ENCODE results near the gene STX4. TPM values are rescaled to one million over a fixed set of nuclear protein-coding genes. Genes with fewer than 3 reads are reported as not detected.

The STX4 gene
- polyA plus RNA-seq (2011; rRNA removed): 43.7 and 45.9 TPM in 2 replicates
- 30.2 and 43.5 TPM in 2 replicates for polyA minus RNA-seq (2011; rRNA and poly(A)+ RNA removed)

- H3K27me3 ChIP-seq (ENCODE audit: control insufficient read depth, insufficient read depth, low read length): no peaks in the 10 kb centered on the region
- peak; percentile 94 for DNase-seq (ENCODE audit: low read depth, low spot score)
- CTCF ChIA-PET: no interaction called here
- peak within 1 kb of the TSS; percentile 100 for H3K4me3 ChIP-seq (ENCODE audit: low read depth, low read length)
- peak within 1 kb of the TSS; percentile 96 for H3K27ac ChIP-seq (ENCODE audit: low read depth, low read length)
- TF ChIP-seq CTCF (IDR thresholded peaks at IDR 0.05; ENCODE audit: low read depth, low read length): no peak
- H3K9me3 ChIP-seq (ENCODE audit: control insufficient read depth, insufficient read depth, low read length): no peaks in the 10 kb centered on the region; the same call in 1 of the 2 replicates
- POLR2A ChIA-PET: interaction anchor here (0.7 to 1.6 kb wide), 5 partner anchors 12 to 439 kb away, joined by 3 to 13 read pairs (median 3); partner anchors contain the start of genes ZNF646 and ZNF668
These were observed at the start of gene STX4 for GRCh38 chr16:31032736-31033708. STX4 (plus strand) TSS chr16:31033558; CDS start chr16:31033806, 248 bp downstream.

GRCh38 chr16:30983898-30984610 is 49.3 kb upstream of the STX4 start:
- Histone ChIP-seq H3K27ac (ENCODE audit: low read depth, low read length) (peak overlapping the region; percentile 11), H3K9me3 (ENCODE audit: control insufficient read depth, insufficient read depth, low read length) (no peaks in the 10 kb centered on the region; the same call in 1 of the 2 replicates), H3K4me3 (ENCODE audit: low read depth, low read length) (no peak overlapping the region), H3K27me3 (ENCODE audit: control insufficient read depth, insufficient read depth, low read length) (no peaks in the 10 kb centered on the region)
- no peak for DNase-seq (ENCODE audit: low read depth, low spot score)
- POLR2A ChIA-PET: interaction anchor here (0.6 to 2.0 kb wide), 4 partner anchors 10 to 196 kb away, joined by 3 to 11 read pairs (median 8); partner anchors contain the start of genes FUS, KAT8, ZNF646 and ZNF668
- TF ChIP-seq CTCF (IDR thresholded peaks at IDR 0.05; ENCODE audit: low read depth, low read length): no peak
- CTCF ChIA-PET: interaction anchor here (0.6 to 4.4 kb wide), 28 partner anchors 8 to 893 kb away, joined by 3 to 32 read pairs (median 4); partner anchors contain the start of genes ZNF267 and ZNF843

GRCh38 chr16:30984669-30985400 is 48.5 kb upstream of the STX4 start, which contains the start of gene HSD3B7:
HSD3B7 (plus strand) TSS chr16:30985207; CDS start chr16:30985659, 452 bp downstream.
- ChIA-PET CTCF (interaction anchor here (0.6 to 4.4 kb wide), 28 partner anchors 9 to 892 kb away, joined by 3 to 32 read pairs (median 4); partner anchors contain the start of genes ZNF267 and ZNF843), POLR2A (interaction anchor here (0.6 to 2.0 kb wide), 5 partner anchors 9 to 195 kb away, joined by 3 to 11 read pairs (median 5); partner anchors contain the start of genes FUS, KAT8, ZNF646 and ZNF668)
- peak within 1 kb of the TSS; percentile 11 for H3K27ac ChIP-seq (ENCODE audit: low read depth, low read length)
- H3K27me3 ChIP-seq (ENCODE audit: control insufficient read depth, insufficient read depth, low read length): no peaks in the 10 kb centered on the region
- H3K4me3 ChIP-seq (ENCODE audit: low read depth, low read length): peak within 1 kb of the TSS; percentile 53
- peak; percentile 90 for TF ChIP-seq CTCF (IDR thresholded peaks at IDR 0.05; ENCODE audit: low read depth, low read length)
- H3K9me3 ChIP-seq (ENCODE audit: control insufficient read depth, insufficient read depth, low read length): no peaks in the 10 kb centered on the region; the same call in 1 of the 2 replicates
- DNase-seq (ENCODE audit: low read depth, low spot score): peak; percentile 44

- no peak for TF ChIP-seq CTCF (IDR thresholded peaks at IDR 0.05; ENCODE audit: low read depth, low read length)
- Histone ChIP-seq H3K9me3 (ENCODE audit: control insufficient read depth, insufficient read depth, low read length) (no peaks in the 10 kb centered on the region; the same call in 1 of the 2 replicates), H3K27ac (ENCODE audit: low read depth, low read length) (no peak overlapping the region), H3K4me3 (ENCODE audit: low read depth, low read length) (peak overlapping the region; percentile 53), H3K27me3 (ENCODE audit: control insufficient read depth, insufficient read depth, low read length) (no peaks in the 10 kb centered on the region)
- ChIA-PET POLR2A (interaction anchor here (0.6 to 2.0 kb wide), 6 partner anchors 88 to 460 kb away, joined by 3 to 11 read pairs (median 6); partner anchors contain the start of genes FUS, KAT8, ZNF646 and ZNF668), CTCF (interaction anchor here (0.5 to 4.4 kb wide), 14 partner anchors 8 to 887 kb away, joined by 3 to 32 read pairs (median 4); partner anchors contain the start of gene ZNF843)
- DNase-seq (ENCODE audit: low read depth, low spot score): no peak
These were observed 47.8 kb upstream of the STX4 start for GRCh38 chr16:30985401-30986128.

All from AG04450 (cell line).